Measurements from ENCODE around the gene PACRG. TPM values are rescaled to one million over a fixed set of nuclear protein-coding genes. Genes with fewer than 3 reads are reported as not detected.

The PACRG gene
- total RNA-seq, 2 donors from 2014 or later: 2.8 to 21.3 TPM

- Histone ChIP-seq H3K27ac (peak overlapping the region; percentile 42 to 74), H3K9me3 (no peaks in the 10 kb centered on the region), H3K4me1 (peaks cover 0 to 26% of the 10 kb centered on the region in 2 donors), H3K36me3 (no peaks in the 10 kb centered on the region), H3K27me3 (no peaks in the 10 kb centered on the region), H3K4me3 (no peak overlapping the region)
- TF ChIP-seq CTCF (IDR thresholded peaks at IDR 0.05): no peak
- DNase-seq (ENCODE audit: low spot score): no peak
Measured at GRCh38 chr6:163253556-163254213, 525.9 kb downstream of the PACRG start.

- Histone ChIP-seq H3K9me3 (no peaks in the 10 kb centered on the region), H3K27ac (peak overlapping the region; percentile 42 to 74), H3K4me1 (peaks cover 0 to 21% of the 10 kb centered on the region in 2 donors), H3K4me3 (no peak overlapping the region), H3K27me3 (no peaks in the 10 kb centered on the region), H3K36me3 (no peaks in the 10 kb centered on the region)
- DNase-seq (ENCODE audit: low spot score): no peak
- TF ChIP-seq CTCF (IDR thresholded peaks at IDR 0.05): no peak
Measured at GRCh38 chr6:163254341-163254835, 526.6 kb downstream of the PACRG start.

- Histone ChIP-seq H3K4me3 (no peak overlapping the region), H3K36me3 (no peaks in the 10 kb centered on the region), H3K9me3 (no peaks in the 10 kb centered on the region), H3K27me3 (no peaks in the 10 kb centered on the region), H3K4me1 (peaks cover 0 to 21% of the 10 kb centered on the region in 2 donors), H3K27ac (no peak overlapping the region)
- no peak for DNase-seq (ENCODE audit: low spot score)
- no peak for TF ChIP-seq CTCF (IDR thresholded peaks at IDR 0.05)
Measured at GRCh38 chr6:163255265-163255664, 527.5 kb downstream of the PACRG start.

GRCh38 chr6:163259689-163260088 lies 531.9 kb downstream of the PACRG start:
- Histone ChIP-seq H3K36me3 (no peaks in the 10 kb centered on the region), H3K4me1 (peaks cover 0 to 22% of the 10 kb centered on the region in 2 donors), H3K9me3 (no peaks in the 10 kb centered on the region), H3K27me3 (no peaks in the 10 kb centered on the region), H3K27ac (peak overlapping the region; percentile 68 to 79), H3K4me3 (peak overlapping the region; percentile 13 to 33)
- DNase-seq (ENCODE audit: low spot score): no peak
- TF ChIP-seq CTCF (IDR thresholded peaks at IDR 0.05): no peak

- TF ChIP-seq CTCF (IDR thresholded peaks at IDR 0.05): no peak
- Histone ChIP-seq H3K4me1 (peaks cover 0 to 23% of the 10 kb centered on the region in 2 donors), H3K4me3 (peak overlapping the region; percentile 13 to 33), H3K36me3 (no peaks in the 10 kb centered on the region), H3K9me3 (no peaks in the 10 kb centered on the region), H3K27me3 (no peaks in the 10 kb centered on the region), H3K27ac (peak overlapping the region; percentile 68 to 79)
- DNase-seq (ENCODE audit: low spot score): no peak
Measured at GRCh38 chr6:163260111-163260895, 532.5 kb downstream of the PACRG start.

All from right atrium auricular region (tissue), 2 donors.